Measurements from ENCODE around the gene COG8. TPM values are rescaled to one million over a fixed set of nuclear protein-coding genes. Genes with fewer than 3 reads are reported as not detected.

Gene COG8
- total RNA-seq, 2 donors from 2014 or later = 45.8 to 49.3 TPM

DNA sequence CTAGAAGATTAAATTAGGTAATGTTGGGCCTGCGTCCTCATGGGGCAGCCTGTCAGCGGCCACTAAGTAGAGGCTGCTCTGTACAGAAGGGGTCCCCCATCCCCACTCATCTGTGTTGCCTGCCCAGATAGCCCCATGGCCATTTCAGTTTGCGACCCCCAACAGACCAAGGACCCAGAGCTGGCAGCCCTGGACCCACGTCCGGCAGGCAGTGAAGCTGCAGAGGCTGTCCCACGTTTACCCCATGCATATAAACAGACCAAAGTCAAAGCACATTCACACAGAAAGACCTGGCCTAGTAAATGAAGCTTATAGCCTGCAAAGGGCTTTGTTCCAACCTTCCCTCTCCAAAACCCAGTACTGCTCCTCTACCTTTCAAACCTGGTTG is 13.6 kb downstream of the COG8 start:
- TF ChIP-seq, protein P1, sequence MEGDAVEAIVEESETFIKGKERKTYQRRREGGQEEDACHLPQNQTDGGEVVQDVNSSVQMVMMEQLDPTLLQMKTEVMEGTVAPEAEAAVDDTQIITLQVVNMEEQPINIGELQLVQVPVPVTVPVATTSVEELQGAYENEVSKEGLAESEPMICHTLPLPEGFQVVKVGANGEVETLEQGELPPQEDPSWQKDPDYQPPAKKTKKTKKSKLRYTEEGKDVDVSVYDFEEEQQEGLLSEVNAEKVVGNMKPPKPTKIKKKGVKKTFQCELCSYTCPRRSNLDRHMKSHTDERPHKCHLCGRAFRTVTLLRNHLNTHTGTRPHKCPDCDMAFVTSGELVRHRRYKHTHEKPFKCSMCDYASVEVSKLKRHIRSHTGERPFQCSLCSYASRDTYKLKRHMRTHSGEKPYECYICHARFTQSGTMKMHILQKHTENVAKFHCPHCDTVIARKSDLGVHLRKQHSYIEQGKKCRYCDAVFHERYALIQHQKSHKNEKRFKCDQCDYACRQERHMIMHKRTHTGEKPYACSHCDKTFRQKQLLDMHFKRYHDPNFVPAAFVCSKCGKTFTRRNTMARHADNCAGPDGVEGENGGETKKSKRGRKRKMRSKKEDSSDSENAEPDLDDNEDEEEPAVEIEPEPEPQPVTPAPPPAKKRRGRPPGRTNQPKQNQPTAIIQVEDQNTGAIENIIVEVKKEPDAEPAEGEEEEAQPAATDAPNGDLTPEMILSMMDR (conservative IDR thresholded peaks at IDR 0.05) = no peak
- H3K36me3 ChIP-seq (ENCODE audit: control insufficient read depth, insufficient read depth, low read length) = peaks cover 72% of the 10 kb centered on the region
- H3K4me1 ChIP-seq (ENCODE audit: control insufficient read depth, insufficient read depth, low read length) = no peaks in the 10 kb centered on the region
- H3K9ac ChIP-seq (ENCODE audit: extremely low read depth, low read length, poor library complexity, severe bottlenecking) = no peak overlapping the region
- DNase-seq = peak; percentile 43
- no peak overlapping the region for H3K27ac ChIP-seq (ENCODE audit: low read depth, low read length)
- peak overlapping the region; percentile 44 for H3K4me3 ChIP-seq (ENCODE audit: low read length)
- WGBS, 2 experiments (ENCODE audit: insufficient coverage in 1 of 2, insufficient read length in 1 of 2) = 92 to 100% methylated on average over 1 to 6 of the region's 6 CpGs
- H3K9me3 Mint-ChIP-seq = no peaks in the 10 kb centered on the region
- no peak overlapping the region for H3K4me3 Mint-ChIP-seq
- no peaks in the 10 kb centered on the region for H3K27me3 Mint-ChIP-seq (ENCODE audit: insufficient read depth)
- no peaks in the 10 kb centered on the region for H3K27me3 ChIP-seq (ENCODE audit: control insufficient read depth, insufficient read depth, low read length, poor library complexity, severe bottlenecking)
- H3K4me1 Mint-ChIP-seq = peaks cover 19% of the 10 kb centered on the region
- H3K9me3 ChIP-seq (ENCODE audit: control insufficient read depth, low read length) = no peaks in the 10 kb centered on the region
- no peak overlapping the region for H3K27ac Mint-ChIP-seq
- H3K36me3 Mint-ChIP-seq (ENCODE audit: low read depth) = peaks cover 74% of the 10 kb centered on the region

DNA sequence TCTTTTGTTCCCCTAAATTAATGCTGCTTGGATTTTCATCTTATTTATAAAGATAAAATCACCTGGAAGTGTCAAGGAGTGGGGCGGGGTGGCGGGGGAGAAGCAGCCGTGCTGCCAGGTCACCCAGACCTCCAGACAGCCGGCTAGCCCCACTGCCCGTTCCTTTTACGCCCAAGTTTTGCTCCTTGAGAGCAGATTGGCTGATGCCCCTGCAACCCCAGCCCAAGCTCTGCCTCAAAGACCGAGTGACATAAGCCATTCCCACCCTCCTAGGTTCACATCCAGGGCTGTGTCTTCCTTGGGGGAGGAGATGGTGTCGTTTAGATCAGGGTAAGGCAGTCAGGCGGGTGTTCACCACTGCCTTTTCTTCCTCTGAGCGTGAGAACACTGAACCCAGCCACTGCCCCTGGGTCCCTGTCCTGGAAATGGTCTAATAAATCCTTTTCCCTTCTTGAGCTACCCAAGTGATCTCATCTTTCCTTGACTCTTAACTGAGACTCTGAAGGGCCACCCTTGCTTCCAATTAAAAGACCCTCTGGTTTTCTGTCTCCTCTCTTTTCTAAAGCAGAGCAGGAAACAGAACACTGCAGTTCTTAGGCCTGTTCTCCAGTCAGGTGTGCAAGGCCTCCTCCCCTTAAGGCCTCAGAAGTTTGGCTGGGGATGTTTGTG is 14.6 kb downstream of the COG8 start:
- Histone ChIP-seq H3K36me3 (ENCODE audit: control insufficient read depth, insufficient read depth, low read length) (peaks cover 79% of the 10 kb centered on the region), H3K4me1 (ENCODE audit: control insufficient read depth, insufficient read depth, low read length) (no peaks in the 10 kb centered on the region), H3K9me3 (ENCODE audit: control insufficient read depth, low read length) (no peaks in the 10 kb centered on the region), H3K27ac (ENCODE audit: low read depth, low read length) (no peak overlapping the region), H3K9ac (ENCODE audit: extremely low read depth, low read length, poor library complexity, severe bottlenecking) (no peak overlapping the region), H3K4me3 (ENCODE audit: low read length) (no peak overlapping the region), H3K27me3 (ENCODE audit: control insufficient read depth, insufficient read depth, low read length, poor library complexity, severe bottlenecking) (no peaks in the 10 kb centered on the region)
- DNase-seq = no peak
- H3K36me3 Mint-ChIP-seq (ENCODE audit: low read depth) = peaks cover 80% of the 10 kb centered on the region
- H3K4me3 Mint-ChIP-seq = no peak overlapping the region
- WGBS, 2 experiments (ENCODE audit: insufficient coverage in 1 of 2, insufficient read length in 1 of 2) = 96 to 100% methylated on average over 3 to 10 of the region's 10 CpGs
- H3K4me1 Mint-ChIP-seq = peaks cover 19% of the 10 kb centered on the region
- no peaks in the 10 kb centered on the region for H3K27me3 Mint-ChIP-seq (ENCODE audit: insufficient read depth)
- H3K27ac Mint-ChIP-seq = no peak overlapping the region
- TF ChIP-seq, protein P1 (conservative IDR thresholded peaks at IDR 0.05) = no peak
- H3K9me3 Mint-ChIP-seq = no peaks in the 10 kb centered on the region

DNA sequence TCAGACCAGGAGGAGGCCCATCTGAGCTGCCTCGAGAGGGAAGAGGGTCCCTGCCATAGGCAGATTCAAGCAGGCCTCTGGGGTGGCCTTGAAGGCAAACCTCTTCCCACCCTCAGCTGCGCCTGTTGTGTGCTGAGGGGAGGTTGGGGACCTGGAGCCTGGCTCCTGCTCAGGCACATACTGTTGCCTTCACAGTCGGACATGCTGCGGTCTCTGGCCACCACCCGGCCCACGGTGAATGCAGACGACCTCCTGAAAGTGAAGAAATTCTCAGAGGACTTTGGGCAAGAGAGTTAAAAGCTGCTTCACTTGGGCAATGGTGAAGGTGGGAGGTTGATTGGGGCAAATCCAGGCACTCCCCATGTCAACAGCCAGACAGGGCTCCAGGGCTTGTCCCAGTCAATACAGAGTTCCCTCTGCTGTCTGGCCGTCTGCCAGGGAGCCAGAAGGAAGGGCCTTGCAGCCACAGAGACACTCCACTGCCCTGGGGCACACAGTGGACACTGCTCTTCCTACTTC is 15.3 kb downstream of the COG8 start:
- Mint-ChIP-seq H3K4me3 (no peak overlapping the region), H3K4me1 (peaks cover 14% of the 10 kb centered on the region), H3K27me3 (ENCODE audit: insufficient read depth) (no peaks in the 10 kb centered on the region), H3K36me3 (ENCODE audit: low read depth) (peaks cover 84% of the 10 kb centered on the region), H3K27ac (no peak overlapping the region), H3K9me3 (no peaks in the 10 kb centered on the region)
- H3K27ac ChIP-seq (ENCODE audit: low read depth, low read length) = no peak overlapping the region
- 90 to 96% methylated on average over 4 to 8 of the region's 8 CpGs for WGBS, 2 experiments (ENCODE audit: insufficient coverage in 1 of 2, insufficient read length in 1 of 2)
- H3K9me3 ChIP-seq (ENCODE audit: control insufficient read depth, low read length) = no peaks in the 10 kb centered on the region
- no peaks in the 10 kb centered on the region for H3K4me1 ChIP-seq (ENCODE audit: control insufficient read depth, insufficient read depth, low read length)
- no peaks in the 10 kb centered on the region for H3K27me3 ChIP-seq (ENCODE audit: control insufficient read depth, insufficient read depth, low read length, poor library complexity, severe bottlenecking)
- no peak for DNase-seq
- H3K36me3 ChIP-seq (ENCODE audit: control insufficient read depth, insufficient read depth, low read length) = peaks cover 84% of the 10 kb centered on the region
- TF ChIP-seq, protein P1 (conservative IDR thresholded peaks at IDR 0.05) = no peak
- no peak overlapping the region for H3K9ac ChIP-seq (ENCODE audit: extremely low read depth, low read length, poor library complexity, severe bottlenecking)
- H3K4me3 ChIP-seq (ENCODE audit: low read length) = no peak overlapping the region
